BJ (cell line): ENCODE results near the gene RET. TPM values are rescaled to one million over a fixed set of nuclear protein-coding genes. Genes with fewer than 3 reads are reported as not detected.

Experiments
- CTCF ChIA-PET: fragments of 350-600 bp; formaldehyde crosslinking; extraction: SDS; loops from one replicate; lab custom pipeline; 2021; ENCODE audit warnings: antibody characterized with exemption, inconsistent platforms; lab: Yijun Ruan, JAX
- POLR2A ChIA-PET: fragments of 300-600 bp; sonication (Branson Sonifier 250); formaldehyde crosslinking; extraction: SDS; loops from one replicate; lab custom pipeline; 2021; ENCODE audit warnings: antibody characterized with exemption; lab: Charles Lee
- DNase-seq: peaks from one replicate; pipeline ENCODE4 v3.0.0-alpha.2; 2011; ENCODE audit warnings: low read depth
- H3K27me3 ChIP-seq: 2 replicates; pipeline ENCODE4 v1.6.0; 2011; ENCODE audit warnings: low read length; ENCODE audit not compliant: control insufficient read depth, insufficient read depth
- H3K36me3 ChIP-seq: 2 replicates; pipeline ENCODE4 v1.5.1; 2011; ENCODE audit warnings: low read length; ENCODE audit not compliant: control insufficient read depth, insufficient read depth
- H3K4me3 ChIP-seq: 2 replicates; pipeline ENCODE4 v1.5.1; 2011; ENCODE audit warnings: low read depth, mild to moderate bottlenecking, control low read depth, low read length
- polyA plus RNA-seq: library from polyadenylated mRNA; depleted of rRNA; stranded (reverse); fragments of >200 nt; gene quantifications from 2 replicates; pipeline ENCODE4 v1.2.3, GENCODE V29; 2011
- TF ChIP-seq, protein P1 (sequence below): IDR thresholded peaks from 2 replicates; pipeline ENCODE4 v1.5.1; 2011; ENCODE audit warnings: low read depth, mild to moderate bottlenecking, control low read depth, inconsistent platforms, low read length, moderate library complexity; ENCODE audit not compliant: insufficient read depth

RET gene
- polyA plus RNA-seq, 1 experiment, result 0.29 TPM

DNA sequence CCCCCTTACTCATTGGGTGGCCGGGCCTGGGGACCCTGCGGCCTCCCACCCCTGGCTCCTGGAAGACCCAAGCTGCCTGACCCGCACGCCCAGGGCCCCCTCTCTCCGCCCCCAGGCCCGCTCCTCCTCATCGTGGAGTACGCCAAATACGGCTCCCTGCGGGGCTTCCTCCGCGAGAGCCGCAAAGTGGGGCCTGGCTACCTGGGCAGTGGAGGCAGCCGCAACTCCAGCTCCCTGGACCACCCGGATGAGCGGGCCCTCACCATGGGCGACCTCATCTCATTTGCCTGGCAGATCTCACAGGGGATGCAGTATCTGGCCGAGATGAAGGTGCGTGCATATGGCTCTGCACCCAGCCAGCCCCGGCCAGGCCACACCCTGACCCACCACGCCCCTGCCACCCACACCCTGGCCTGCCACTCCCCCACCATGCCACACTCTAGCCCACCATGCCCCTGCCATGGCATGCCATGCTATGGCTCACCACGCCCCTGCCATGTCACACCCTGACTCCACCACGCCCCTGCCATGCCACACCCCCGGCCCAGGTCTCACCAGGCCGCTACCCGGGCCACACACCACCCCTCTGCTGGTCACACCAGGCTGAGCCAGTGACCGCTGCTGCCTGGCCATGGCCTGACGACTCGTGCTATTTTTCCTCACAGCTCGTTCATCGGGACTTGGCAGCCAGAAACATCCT lies 42.7 kb downstream of the RET start:
- Histone ChIP-seq H3K36me3 (no peaks in the 10 kb centered on the region), H3K4me3 (no peak overlapping the region), H3K27me3 (peaks cover 5% of the 10 kb centered on the region)
- POLR2A ChIA-PET, result no interaction called here
- CTCF ChIA-PET, result no interaction called here
- TF ChIP-seq, protein P1, sequence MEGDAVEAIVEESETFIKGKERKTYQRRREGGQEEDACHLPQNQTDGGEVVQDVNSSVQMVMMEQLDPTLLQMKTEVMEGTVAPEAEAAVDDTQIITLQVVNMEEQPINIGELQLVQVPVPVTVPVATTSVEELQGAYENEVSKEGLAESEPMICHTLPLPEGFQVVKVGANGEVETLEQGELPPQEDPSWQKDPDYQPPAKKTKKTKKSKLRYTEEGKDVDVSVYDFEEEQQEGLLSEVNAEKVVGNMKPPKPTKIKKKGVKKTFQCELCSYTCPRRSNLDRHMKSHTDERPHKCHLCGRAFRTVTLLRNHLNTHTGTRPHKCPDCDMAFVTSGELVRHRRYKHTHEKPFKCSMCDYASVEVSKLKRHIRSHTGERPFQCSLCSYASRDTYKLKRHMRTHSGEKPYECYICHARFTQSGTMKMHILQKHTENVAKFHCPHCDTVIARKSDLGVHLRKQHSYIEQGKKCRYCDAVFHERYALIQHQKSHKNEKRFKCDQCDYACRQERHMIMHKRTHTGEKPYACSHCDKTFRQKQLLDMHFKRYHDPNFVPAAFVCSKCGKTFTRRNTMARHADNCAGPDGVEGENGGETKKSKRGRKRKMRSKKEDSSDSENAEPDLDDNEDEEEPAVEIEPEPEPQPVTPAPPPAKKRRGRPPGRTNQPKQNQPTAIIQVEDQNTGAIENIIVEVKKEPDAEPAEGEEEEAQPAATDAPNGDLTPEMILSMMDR, result no peak
- DNase-seq, result no peak

- H3K27me3 ChIP-seq, result peaks cover 5% of the 10 kb centered on the region
- no peak for DNase-seq
- ChIA-PET POLR2A (no interaction called here), CTCF (interaction anchor here (0.5 to 2.0 kb wide), 3 partner anchors 10 to 62 kb away, joined by 3 to 5 read pairs (median 3); no protein-coding TSS in a partner anchor)
- TF ChIP-seq, protein P1, result no peak
- no peak overlapping the region for H3K4me3 ChIP-seq
- no peaks in the 10 kb centered on the region for H3K36me3 ChIP-seq
Measured at GRCh38 chr10:43120116-43120928, 43.5 kb downstream of the RET start.

- Histone ChIP-seq H3K36me3 (no peaks in the 10 kb centered on the region), H3K4me3 (no peak overlapping the region), H3K27me3 (peaks cover 5% of the 10 kb centered on the region)
- TF ChIP-seq, protein P1, result no peak
- no peak for DNase-seq
- POLR2A ChIA-PET, result no interaction called here
- CTCF ChIA-PET, result interaction anchor here (0.5 to 2.0 kb wide), 3 partner anchors 11 to 61 kb away, joined by 3 to 5 read pairs (median 3); no protein-coding TSS in a partner anchor
Measured at GRCh38 chr10:43120929-43121314, 44.1 kb downstream of the RET start.

- TF ChIP-seq, protein P1, result no peak
- Histone ChIP-seq H3K27me3 (peaks cover 7% of the 10 kb centered on the region), H3K4me3 (no peak overlapping the region), H3K36me3 (no peaks in the 10 kb centered on the region)
- ChIA-PET CTCF (interaction anchor here (1.0 to 2.0 kb wide), 2 partner anchors 11 to 12 kb away, joined by 3 to 5 read pairs; no protein-coding TSS in a partner anchor), POLR2A (no interaction called here)
- DNase-seq, result no peak
Measured at GRCh38 chr10:43121444-43121843, 44.6 kb downstream of the RET start.

DNA sequence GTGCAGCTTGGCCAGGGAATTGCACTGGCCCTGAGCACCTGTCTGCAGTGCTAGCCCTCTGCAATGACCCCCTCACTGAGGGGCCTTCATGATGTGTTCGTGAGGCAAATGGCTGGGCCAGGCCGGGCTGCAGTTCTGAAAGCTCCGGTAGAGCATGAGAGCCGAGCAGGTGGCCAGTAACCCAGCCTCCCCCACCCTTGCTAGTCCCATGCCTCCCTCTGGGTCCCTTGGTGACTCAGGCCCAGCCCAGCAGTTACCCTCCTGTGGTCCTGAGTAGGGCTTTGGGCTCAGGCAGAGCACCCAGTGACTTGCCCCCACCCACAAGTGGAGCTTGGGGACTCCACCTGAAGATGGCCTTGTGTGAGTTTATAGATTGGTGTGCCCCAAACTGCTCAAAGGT lies 45.2 kb downstream of the RET start:
- no peak for DNase-seq
- CTCF ChIA-PET, result interaction anchor here (1.2 to 2.0 kb wide), 2 partner anchors 11 to 12 kb away, joined by 4 to 5 read pairs; no protein-coding TSS in a partner anchor
- peaks cover 7% of the 10 kb centered on the region for H3K27me3 ChIP-seq
- no peaks in the 10 kb centered on the region for H3K36me3 ChIP-seq
- TF ChIP-seq, protein P1, result no peak
- no peak overlapping the region for H3K4me3 ChIP-seq
- POLR2A ChIA-PET, result no interaction called here
